Measurements from ENCODE around the gene FCHSD1. TPM values are rescaled to one million over a fixed set of nuclear protein-coding genes. Genes with fewer than 3 reads are reported as not detected.
A peak's percentile ranks its signal among the peaks of the same experiment; 100 is the strongest.

The FCHSD1 gene
- total RNA-seq, 1 donor, result 19.9 TPM

GRCh38 chr5:141634720-141635119 is 16.5 kb downstream of the FCHSD1 start:
- H3K4me3 ChIP-seq (ENCODE audit: low read depth, low read length), result no peak overlapping the region
- no peak for DNase-seq (ENCODE audit: low read depth)
- no peak for TF ChIP-seq CTCF (IDR thresholded peaks at IDR 0.05; ENCODE audit: insufficient read depth, low read length)

GRCh38 chr5:141633871-141634561 is 17.2 kb downstream of the FCHSD1 start:
- no peak overlapping the region for H3K4me3 ChIP-seq (ENCODE audit: low read depth, low read length)
- no peak for DNase-seq (ENCODE audit: low read depth)
- TF ChIP-seq CTCF (IDR thresholded peaks at IDR 0.05; ENCODE audit: insufficient read depth, low read length), result no peak

GRCh38 chr5:141632650-141633049 is 18.6 kb downstream of the FCHSD1 start:
- no peak for TF ChIP-seq CTCF (IDR thresholded peaks at IDR 0.05; ENCODE audit: insufficient read depth, low read length)
- H3K4me3 ChIP-seq (ENCODE audit: low read depth, low read length), result no peak overlapping the region
- DNase-seq (ENCODE audit: low read depth), result no peak

- TF ChIP-seq CTCF (IDR thresholded peaks at IDR 0.05; ENCODE audit: insufficient read depth, low read length), result no peak
- DNase-seq (ENCODE audit: low read depth), result no peak
- H3K4me3 ChIP-seq (ENCODE audit: low read depth, low read length), result no peak overlapping the region
These were observed 20.6 kb downstream of the FCHSD1 start for GRCh38 chr5:141630570-141631140.

GRCh38 chr5:141628175-141628788 is 22.9 kb downstream of the FCHSD1 start:
- no peak overlapping the region for H3K4me3 ChIP-seq (ENCODE audit: low read depth, low read length)
- TF ChIP-seq CTCF (IDR thresholded peaks at IDR 0.05; ENCODE audit: insufficient read depth, low read length), result no peak
- peak; percentile 25 for DNase-seq (ENCODE audit: low read depth)

GRCh38 chr5:141623611-141624010 is 27.6 kb downstream of the FCHSD1 start:
- TF ChIP-seq CTCF (IDR thresholded peaks at IDR 0.05; ENCODE audit: insufficient read depth, low read length), result no peak
- no peak overlapping the region for H3K4me3 ChIP-seq (ENCODE audit: low read depth, low read length)
- DNase-seq (ENCODE audit: low read depth), result no peak
